Measurements from ENCODE around the gene KRTAP10-1.
"Not testable (repeated sequence)": the region's sequence is repeated elsewhere in the genome, so short reads cannot be mapped to it uniquely, and the experiment has no call there.

Gene KRTAP10-1

DNA sequence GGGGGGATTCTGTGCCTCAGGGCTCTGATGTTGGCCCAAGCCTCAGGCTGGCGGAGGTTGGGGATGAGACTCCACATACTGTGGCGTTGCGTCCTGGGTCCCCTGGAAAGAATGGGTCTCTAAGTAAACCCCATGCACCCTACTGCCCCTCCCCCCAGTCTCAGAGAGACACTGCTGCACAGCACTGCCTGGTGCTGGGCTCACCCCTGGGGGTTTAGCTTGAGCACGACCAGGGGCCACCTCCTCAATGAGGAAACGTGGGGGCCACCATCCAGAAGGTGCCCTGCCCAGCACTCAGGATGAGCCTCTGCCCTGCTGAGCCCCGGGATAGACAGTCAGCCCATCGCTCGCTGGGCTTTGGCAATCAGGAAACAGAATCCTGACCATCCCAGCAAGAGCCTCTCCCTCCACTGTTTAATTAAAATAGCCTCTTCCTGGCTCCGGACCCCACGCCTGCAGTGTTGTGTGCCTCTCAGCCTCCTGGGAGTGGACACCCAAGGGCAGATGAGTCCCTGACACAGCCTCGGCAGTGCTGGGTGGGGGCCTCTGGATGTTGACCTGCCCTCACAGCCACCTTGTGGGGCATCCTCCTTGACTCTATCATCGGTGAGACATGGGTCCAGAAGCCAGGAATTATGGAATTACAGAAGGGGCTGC is 30.0 kb upstream of the KRTAP10-1 start:
- no peak for DNase-seq

DNA sequence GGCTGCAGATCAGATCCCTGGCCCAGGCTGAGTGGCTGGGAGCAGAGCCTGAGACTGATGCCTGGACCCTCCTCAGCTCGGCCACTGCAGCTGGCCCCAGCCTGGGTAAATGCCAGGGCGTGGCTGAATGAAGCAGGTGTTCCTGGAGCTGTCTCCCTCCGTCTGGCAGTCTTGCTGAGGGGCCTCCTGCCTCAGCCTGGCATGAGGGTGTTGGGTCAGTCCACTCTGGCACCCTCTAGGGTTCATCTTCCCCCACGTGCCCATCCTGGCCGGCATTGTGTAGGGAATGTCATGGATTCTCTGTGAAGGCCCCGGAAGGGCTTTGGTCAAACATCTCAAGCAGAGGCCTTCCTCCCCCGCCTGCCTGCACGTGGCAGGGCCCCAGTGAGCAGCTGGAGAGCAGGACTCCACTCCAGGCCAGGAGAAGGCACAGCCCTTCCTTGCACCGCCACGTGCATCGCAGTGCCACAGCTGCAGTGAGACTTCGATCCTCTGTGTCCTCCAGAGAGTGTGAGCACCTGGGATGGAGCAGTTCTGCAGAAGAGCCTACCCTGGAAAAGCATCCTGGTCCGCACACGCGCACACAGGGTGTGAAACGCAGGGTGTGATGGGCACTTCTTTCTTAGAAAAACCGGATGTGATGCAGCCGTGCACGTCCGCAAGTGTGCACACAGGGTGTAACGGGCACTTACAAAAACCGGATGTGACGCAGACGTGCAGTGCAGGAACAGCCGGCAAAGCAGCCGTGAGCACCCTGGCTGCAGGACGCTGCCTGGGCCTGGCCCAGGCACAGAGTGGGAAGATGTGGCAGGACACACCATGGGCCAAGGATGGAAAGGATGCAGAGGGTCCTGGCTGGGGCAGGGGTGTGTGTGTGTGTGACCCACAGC is 28.9 kb upstream of the KRTAP10-1 start:
- DNase-seq, result no peak

DNA sequence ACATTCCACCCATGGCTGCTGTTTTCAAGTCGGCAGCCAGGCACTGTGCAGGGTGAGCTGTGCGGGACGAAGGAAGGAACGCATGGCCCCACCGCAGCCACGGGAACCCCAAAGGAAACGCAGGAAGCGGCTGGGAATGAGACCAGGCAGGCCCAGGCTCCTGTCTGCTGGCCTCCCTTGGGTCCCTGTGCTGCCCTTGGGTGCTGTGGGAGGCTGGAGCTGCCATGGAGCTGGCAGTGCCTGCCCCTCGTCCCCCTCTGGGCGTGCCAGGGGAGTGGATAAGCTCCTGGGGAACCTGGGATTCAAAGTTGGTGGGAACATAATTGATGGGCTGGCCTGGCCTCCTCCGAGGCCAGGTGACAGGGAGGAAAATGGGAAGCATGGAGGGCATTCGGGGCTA is 28.3 kb upstream of the KRTAP10-1 start:
- no peak for DNase-seq

DNA sequence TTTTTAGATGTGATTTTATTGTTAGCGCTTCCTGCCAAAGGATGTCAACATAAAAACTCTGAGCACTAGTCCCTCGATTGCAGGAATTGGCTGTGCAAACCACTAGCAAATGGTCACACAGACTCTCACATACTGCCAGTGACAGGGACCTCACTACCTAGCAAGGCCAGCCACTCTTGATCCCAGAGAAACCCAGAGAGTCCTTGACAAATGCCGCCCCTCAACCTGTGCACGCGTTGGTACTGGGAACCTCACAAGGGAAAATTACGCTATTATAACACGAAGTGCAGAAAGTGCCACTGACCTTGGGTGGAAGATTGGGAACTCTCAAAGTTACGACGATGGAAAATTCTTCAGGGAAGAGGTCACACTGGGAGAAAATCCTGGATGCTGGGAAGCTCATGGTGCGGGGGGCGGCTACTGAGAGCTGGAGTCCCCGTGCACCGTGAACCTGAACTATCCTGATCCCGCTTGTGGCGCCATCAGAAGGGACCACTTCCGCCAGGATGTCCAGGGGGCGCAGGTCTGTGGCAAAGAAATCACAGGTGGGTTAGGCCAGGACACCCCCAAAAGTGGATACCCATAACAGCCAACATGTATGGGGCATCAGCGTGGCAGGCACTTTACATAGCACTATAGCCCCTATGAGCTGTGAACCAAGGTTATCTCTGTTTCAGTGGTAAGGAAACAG is 27.6 kb upstream of the KRTAP10-1 start:
- DNase-seq, result no peak

DNA sequence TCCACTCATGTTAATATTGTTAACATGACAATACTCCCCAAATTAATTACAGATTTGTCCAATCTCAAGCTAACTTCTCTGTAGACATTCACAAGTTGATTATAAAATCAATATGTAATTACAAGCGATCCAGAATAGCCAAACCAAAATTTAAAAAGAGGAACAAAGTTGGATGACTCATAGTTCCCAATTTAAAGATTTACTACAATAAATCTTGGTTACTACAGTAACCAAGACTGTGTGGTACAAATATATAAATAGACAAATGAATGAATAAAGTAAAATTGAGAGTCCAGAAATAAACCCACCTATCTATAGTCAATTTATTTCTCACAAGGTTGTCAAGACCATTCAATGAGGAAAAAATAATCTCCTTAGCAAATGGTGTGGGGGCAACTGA is 26.4 kb upstream of the KRTAP10-1 start:
- no peak for DNase-seq

DNA sequence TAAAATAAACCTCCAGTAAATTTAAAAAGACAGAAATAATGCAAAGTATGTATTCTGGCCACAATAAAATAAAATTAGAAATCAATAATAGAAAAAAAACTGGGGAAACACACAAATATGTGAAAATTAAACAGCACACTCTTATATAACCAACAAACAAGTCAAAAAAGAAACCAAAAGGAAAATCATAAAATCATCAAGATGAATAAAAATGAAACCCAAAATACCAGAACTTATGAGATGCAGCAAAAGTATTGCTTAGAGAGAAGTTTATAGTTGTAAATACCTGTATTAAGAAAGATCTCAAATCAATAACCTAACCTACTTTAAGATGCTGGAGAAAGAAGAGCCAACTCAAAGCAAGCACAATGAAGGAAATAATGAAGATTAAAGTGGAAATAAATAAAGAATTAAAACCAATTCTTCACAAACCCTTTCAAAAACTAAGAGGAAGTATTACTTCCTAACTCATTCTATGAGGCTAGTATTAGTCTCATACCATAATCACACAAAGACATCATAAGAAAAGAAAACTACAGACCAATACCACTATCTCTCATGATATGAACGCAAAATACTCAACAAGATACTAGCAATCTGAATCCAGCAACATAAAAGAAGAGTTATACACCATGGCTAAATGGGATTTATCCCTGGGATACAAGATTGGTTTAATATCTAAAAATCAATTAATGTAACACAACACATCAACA is 25.0 kb upstream of the KRTAP10-1 start:
- no peak for DNase-seq

DNA sequence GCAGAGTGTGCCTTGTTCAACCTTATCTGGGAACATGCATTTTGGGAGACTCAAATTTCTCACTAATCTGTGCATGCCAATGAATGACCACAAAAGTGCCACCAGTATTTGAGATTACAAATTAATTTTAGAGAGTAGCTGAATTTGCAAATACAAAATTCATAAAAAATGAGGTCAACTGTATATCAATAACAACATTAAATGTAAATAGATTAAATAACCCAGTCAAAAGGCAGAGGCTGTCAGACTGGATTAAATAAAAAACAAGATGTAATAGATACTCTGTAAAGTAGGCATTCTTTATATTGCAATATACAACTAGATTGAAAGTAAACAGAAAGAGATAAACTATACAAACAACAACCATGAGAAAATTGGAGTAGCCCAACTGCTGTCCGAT is 24.1 kb upstream of the KRTAP10-1 start:
- no peak for DNase-seq

DNA sequence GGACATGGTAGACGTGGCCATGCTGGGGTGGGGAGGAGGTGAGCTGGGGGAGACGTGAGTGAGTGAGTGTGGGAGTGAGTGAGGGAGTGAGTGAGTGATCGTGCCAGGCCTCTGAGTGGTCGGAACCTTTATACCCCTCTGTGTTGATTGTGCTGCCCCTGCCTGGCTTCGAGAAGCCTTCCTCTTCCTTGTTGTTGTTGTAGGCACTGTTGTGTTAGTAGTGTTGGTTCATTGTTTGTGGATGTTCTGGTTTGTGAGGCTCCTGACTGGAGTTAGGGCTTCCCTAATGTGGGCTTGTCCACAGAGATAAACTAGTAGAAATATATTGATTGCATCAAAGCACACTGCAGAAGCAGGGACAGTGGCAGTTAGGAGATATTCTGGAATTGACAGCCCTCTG is 18.7 kb upstream of the KRTAP10-1 start, which contains the start of gene KRTAP10-3:
TSS of gene KRTAP10-3 (minus strand) at position 101 of the 400 bp plus-strand sequence. CDS start at position 21, 80 bp downstream.
- no peak for DNase-seq

DNA sequence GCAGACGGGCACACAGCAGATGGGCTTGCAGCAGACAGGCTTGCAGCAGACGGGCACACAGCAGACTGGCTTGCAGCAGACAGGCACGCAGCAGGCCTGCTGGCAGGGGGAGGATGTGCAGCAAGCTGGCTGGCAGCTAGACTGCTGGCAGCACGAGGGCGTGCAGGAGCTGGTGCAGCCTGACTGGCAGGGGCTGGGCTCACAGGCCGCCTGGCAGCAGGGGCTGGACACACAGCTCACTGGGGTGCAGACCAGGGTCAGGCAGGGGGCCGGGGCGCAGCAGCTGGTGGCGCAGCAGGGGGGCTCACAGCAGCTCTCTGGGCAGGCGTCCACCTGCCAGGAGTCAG is 18.3 kb upstream of the KRTAP10-1 start:
- DNase-seq, result not testable (repeated sequence)

DNA sequence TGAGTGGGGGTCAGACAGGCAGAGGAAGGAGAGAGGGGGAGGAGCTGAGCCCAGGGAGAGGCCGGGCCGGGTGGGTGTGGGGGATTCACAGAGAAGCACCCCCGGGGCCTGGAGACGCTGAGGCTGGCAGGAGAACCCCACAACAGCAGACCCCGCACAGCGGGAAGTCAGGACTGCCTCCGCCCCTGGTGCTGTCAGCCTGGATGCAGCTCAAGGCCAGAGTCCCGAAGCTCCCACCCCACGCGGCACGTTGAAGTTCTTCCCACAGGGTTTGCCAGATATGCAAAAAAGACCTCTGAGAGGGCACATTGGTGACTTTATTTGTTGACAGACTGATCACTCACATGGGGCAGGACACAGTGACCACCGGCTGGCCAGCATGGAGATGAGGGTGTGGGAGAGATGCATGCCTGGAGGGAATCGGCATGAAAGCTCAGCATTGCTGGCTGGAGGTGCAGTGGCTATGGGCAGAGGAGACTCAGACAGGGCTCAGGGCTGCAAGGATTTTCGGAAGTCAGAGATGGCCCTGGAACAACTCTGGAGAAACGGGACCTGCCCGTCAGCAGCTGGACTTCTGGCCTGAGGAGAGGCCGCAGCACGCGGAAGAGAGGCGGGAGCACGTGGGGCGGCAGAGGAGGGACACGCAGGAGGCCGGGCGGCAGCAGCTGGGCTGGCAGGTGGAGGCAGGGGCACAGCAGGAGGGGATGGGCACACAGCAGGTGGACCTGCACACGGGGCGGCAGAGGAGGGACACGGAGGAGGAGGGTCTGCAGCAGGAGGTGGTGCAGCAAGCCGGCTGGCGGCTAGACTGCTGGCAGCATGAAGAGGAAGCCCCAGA is 17.7 kb upstream of the KRTAP10-1 start:
- DNase-seq, result no peak

DNA sequence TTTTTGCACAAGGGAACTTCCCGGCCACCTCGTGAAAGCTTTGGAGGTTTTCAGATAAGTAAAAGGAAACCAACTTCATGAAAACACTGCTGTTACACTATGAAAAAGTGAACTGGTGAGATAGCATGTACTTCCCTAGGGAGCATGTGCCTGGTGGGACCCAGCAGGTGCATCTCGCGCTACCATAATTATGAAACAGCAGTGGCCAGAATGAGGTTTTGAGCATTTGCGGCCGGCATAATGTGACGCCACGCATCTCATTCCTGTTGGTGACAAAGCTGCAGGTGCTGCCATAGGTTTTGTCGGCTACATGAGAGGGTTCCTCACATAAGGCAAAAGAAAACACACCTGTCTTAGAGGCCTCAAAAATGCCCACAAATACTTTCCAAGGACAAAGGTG is 16.9 kb upstream of the KRTAP10-1 start:
- DNase-seq, result no peak

DNA sequence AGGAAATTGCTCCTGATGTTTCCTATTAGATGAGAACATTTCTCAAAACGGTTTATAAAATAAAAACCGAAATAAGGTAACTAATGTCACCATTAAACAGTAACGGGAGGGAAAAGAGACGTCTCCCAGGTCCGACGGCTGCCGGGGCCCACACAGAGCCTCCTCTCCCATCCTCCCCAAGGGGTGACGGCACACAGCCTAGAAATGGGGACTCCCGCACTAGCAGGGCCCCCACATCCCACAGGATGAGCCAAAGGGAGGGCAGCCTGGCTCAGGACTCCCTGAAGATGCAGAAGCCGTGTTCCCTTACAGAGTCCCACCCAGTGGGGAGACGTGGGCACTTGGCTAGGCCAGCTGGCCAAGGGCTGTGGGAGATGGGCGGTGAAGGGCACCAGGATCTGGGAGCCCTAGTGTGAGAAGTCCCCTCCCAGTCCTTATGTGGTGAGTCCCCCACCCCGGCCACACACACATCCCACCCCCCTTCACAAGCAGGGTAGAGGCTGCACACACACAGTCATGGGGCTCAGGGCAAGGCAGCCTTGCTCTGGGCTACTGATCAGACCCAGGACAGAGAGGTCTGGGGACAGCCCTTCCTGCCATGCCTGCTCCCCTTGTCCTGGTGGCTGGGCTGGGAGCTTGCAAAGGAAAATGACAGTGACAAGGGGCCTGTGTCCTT is 15.3 kb upstream of the KRTAP10-1 start:
- no peak for DNase-seq

DNA sequence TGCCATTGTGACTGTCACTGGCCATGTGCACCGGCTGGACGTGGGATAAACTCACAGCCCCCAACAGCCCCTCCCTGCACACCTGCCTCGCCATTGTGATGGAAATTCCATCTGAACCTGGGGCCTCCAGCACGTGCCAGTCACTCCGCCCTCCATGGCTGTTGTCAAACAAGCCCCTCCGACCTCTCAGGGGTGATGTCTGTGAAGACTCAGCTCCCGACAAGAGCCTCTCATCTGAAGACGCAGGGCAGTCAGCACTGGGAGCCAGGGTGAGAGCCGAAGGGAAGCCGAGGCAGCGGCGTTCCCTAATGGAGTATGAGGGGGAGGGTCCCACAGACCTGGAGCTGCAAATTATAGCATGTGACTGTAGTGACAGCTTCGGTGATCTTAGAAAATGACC is 12.7 kb upstream of the KRTAP10-1 start:
- DNase-seq, result no peak

DNA sequence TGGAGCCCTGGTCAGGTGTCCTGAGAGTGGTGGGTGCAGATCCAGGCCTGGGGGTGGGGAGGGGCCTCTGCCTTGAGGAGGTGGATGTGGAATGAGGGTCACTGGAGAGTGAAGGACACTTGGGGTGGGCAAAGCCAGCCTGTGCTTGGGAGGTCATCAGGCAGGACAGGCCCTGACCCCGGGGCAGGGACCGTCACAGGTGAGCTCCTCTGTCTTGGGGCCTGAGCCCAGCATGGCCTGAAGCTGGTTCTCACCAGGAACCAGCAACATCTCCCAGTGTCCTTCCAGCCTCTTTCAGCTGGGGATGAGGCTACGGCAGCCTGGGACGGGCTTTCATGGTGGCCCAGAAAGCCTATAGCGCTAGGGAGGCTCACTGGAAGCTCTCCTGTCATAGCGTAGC is 12.1 kb upstream of the KRTAP10-1 start:
- no peak for DNase-seq

DNA sequence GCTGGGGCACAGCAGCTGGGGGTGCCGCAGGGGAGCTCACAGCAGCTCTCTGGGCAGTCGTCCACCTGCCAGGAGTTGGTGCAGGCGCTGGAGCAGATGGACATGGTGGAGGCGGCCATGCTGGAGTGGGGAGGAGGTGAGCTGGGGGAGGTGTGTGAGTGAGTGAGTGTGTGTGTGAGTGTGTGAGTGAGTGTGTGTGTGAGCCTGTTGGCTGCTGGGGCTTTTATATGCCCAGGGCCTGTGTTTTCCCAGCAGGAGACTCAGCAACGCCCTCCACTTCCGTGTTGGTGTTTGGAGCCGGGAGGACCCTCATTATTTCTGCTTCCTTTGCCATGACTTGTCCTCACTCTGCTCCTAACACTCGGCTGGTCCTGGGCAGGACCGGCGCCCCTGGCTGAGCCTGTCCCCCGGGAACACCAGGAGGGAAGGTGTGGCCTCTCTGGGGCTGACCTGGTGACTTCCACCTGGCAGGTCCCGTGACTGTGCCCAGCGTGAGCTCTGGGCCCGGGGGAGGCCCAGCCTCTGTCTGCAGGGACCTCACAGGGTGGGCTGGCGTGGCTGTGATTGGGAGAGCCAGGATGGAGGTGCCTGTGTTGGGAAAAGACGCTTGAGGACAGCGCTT is 11.5 kb upstream of the KRTAP10-1 start, which contains the start of gene KRTAP10-2:
TSS of gene KRTAP10-2 (minus strand) at position 166 of the 622 bp plus-strand sequence. CDS start at position 119, 47 bp downstream.
- no peak for DNase-seq

DNA sequence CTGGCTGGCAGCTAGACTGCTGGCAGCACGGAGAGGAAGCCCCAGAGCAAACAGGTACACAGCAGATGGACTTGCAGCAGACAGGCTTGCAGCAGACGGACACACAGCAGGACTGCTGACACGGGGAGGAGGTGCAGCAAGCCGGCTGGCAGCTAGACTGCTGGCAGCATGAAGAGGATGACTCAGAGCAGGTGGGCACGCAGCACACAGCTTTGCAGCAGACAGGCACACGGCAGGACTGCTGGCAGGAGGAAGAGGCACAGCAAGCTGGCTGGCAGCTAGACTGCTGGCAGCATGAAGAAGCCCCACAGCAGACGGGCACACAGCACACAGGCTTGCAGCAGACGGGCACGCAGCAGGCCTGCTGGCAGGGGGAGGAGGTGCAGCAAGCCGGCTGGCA is 10.8 kb upstream of the KRTAP10-1 start:
- no peak for DNase-seq

DNA sequence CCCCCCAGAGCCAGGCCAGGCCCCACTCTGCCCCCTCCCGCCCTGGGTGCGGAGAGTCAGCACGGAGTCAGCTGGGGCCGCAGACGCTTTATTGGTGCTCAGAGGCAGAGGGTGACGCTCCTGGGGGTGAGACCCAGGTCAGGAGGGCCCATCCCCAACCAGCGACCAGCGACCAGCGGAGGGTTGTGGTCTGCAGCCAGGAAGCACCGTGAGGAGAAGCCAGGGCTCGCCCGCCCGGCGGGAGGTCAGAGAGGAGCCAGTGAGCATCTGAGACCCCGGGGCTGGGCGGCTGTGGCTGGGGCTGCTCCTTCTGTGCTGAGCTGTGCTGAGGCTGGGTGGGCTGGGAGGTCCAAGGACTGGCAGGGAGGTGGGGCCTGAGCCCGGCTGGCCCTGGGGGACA is 10.3 kb upstream of the KRTAP10-1 start:
- DNase-seq, result not testable (repeated sequence)

DNA sequence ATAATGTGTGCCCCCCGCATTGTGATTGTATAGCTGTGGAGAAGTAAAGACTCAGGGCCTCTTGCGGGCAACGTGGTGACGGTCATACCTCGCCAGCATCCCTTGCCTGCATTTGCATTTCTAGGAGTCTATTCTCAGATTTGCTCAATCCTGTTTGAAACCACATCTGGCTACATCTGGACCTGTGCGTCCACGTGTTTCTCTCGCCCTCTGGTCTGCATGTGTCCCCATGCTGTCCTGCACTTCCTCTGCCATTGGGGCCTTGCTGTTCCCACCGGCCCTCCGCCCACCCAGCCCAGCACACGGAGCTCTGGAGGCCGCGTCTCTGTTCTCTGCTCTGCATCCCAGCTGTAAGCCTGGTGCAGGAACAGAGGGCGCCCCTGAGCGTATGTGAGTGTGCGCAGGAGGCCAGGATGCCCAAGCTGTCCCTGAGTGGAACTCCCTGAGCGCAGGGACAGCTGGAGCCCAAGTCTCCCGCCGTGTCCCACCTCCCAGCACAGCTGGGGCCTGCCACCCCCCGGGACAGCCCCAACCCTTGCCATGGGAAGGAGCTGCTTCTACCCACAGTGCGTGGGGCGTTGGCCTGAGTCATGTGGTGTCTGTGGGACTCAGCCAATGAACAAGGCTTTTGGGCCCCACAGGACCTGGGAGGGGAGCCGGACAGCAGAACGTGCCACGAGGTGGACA is 9.7 kb upstream of the KRTAP10-1 start:
- DNase-seq, result no peak

DNA sequence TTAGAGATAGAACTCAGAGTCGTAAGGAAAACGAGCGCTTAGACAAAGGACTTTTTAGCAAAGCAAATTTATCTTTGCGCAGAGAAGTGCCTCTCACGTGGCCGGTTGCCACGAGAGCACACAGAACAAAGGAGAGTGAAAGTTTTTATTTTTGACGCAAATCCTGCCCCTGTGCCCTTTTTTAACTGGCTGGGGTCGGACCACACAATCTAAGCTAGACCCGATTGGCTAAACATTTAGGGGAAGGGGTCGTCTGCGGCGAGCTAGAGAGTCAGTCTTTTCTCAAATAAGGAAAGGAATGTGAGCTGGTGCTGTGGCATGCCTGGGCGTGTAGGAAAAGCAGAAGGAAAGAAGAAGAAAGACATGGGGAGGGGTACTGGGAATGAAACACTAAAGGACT is 8.9 kb upstream of the KRTAP10-1 start:
- no peak for DNase-seq

DNA sequence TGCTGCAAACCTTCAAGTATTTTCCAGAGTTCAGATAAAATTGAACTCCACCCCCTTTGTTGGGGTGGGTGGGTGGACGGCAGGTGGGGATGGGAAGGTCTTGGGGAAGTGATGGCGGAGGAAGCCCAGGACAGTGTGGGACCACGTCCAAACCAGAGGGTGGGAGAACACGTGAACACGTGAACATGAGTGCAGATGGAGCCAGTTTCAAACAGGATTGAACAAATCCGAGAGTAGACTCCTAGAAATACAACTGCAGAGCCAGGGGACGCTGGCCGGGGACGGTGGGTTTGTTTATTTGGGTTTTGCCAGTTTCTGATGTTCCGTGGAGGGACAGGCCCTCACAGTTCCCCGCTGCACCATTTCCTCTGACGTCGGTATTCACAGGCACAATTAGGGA is 8.4 kb upstream of the KRTAP10-1 start:
- DNase-seq, result no peak
